ENCODE results near the gene IGF1R. TPM values are rescaled to one million over a fixed set of nuclear protein-coding genes. Genes with fewer than 3 reads are reported as not detected.

IGF1R gene
- total RNA-seq, 4 donors from 2014 or later: 39.3 to 97.4 (median 44.7) TPM

DNA sequence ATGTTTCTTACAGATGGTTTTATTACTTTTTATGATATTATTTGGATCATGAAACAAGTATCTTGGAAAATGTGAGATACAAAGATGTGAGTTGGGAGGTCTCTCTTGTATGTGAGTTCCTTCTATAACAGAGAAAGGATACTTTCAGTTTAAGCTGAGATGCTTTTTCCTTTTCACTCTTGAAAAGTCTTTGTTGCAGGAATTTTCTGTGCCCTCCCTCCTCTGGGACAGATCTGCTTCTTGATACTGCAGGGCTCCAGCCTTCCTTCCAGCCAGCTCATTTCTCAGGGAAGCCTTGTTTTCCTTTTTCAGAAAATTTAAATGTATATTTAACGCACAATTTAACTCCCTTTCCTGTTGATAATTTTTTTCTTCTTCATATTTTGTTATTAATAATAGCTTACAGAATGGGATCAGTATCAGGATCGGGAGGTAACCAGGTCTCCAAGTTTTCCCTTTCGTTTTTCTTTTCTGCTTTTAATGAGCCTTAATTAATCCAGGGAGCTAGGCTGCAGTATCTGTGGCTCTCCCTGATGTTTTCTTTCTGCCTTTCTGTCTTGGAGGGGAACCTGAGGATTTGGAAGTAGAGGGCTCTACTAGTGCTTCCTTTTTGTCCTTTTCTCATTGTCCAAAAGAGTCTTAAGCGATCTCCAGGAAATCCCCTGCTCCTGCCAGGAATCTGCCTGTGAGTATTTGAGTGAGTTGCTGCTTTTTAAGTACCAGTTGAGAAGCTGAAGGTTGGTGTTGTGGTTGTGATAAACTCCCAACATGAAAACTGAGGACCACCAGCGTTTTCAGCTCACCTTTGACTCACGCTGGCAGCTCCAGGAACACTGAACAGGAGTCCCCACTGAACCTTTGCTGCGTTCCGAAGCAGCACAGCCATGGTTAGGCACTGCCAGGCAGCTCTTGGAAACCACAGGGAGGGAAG lies 105.7 kb downstream of the IGF1R start:
- ATAC-seq (ENCODE audit: low FRiP score): peak; percentile 46
- no peak for DNase-seq (ENCODE audit: low spot score)
- TF ChIP-seq, protein P1, sequence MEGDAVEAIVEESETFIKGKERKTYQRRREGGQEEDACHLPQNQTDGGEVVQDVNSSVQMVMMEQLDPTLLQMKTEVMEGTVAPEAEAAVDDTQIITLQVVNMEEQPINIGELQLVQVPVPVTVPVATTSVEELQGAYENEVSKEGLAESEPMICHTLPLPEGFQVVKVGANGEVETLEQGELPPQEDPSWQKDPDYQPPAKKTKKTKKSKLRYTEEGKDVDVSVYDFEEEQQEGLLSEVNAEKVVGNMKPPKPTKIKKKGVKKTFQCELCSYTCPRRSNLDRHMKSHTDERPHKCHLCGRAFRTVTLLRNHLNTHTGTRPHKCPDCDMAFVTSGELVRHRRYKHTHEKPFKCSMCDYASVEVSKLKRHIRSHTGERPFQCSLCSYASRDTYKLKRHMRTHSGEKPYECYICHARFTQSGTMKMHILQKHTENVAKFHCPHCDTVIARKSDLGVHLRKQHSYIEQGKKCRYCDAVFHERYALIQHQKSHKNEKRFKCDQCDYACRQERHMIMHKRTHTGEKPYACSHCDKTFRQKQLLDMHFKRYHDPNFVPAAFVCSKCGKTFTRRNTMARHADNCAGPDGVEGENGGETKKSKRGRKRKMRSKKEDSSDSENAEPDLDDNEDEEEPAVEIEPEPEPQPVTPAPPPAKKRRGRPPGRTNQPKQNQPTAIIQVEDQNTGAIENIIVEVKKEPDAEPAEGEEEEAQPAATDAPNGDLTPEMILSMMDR (IDR thresholded peaks at IDR 0.05): no peak

DNA sequence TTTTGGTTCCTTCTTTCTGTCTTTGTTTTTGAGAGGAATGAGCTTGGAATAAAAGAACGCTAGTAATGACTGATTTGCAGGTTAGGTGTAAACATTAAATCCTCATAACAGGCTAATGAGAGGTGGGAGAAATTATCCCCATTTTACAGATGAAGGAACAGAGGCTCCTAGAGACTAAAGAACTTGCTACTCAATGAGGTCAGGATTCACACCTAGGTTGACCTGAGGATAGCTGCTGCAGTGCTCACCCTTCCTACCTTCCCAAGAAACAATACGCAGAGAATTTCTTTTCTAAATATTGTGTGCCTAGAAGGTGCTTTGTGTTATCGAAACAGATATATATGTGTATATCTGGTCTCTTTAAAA lies 106.3 kb downstream of the IGF1R start:
- DNase-seq (ENCODE audit: low spot score): no peak
- TF ChIP-seq, protein P1 (IDR thresholded peaks at IDR 0.05): no peak
- no peak for ATAC-seq (ENCODE audit: low FRiP score)

DNA sequence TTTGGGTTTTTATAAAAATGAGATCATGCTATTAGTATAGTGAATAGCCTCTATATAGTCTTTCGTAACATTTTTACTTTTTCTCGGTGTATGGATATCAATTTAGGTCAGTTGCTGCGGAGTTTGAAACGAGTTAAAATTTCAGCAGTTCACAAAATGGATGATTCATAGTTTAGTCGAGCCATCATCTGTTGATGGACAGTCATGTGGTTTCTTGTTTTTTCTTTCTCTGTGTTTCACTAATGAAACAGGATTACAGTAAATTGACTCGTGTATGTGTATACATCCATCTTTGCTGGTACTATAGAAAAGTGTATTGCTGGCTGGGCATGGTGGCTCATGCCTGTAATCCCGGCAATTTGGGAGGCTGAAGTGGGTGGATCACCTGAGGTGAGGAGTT lies 106.8 kb downstream of the IGF1R start:
- peak; percentile 41 for ATAC-seq (ENCODE audit: low FRiP score)
- no peak for DNase-seq (ENCODE audit: low spot score)
- TF ChIP-seq, protein P1 (IDR thresholded peaks at IDR 0.05): no peak

DNA sequence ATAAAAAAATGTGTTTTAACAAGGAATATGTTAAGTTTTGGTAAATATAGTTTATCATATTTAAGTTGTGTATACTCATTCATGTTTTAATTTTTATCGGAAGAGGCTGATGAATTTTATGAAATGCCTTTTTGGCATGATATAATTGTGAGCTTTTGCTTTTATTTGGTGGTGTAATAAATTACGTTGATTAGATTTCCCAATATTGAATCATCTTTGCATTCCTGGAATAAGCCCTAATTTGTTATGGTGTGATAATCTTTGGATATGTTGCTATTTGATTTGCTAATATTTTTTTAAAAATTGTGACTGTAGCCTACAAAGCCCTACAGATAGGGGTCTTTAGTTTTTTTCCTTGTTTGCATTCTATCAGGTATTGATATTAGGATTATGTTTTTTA lies 107.4 kb downstream of the IGF1R start:
- no peak for DNase-seq (ENCODE audit: low spot score)
- ATAC-seq (ENCODE audit: low FRiP score): peak; percentile 16
- TF ChIP-seq, protein P1 (IDR thresholded peaks at IDR 0.05): no peak

DNA sequence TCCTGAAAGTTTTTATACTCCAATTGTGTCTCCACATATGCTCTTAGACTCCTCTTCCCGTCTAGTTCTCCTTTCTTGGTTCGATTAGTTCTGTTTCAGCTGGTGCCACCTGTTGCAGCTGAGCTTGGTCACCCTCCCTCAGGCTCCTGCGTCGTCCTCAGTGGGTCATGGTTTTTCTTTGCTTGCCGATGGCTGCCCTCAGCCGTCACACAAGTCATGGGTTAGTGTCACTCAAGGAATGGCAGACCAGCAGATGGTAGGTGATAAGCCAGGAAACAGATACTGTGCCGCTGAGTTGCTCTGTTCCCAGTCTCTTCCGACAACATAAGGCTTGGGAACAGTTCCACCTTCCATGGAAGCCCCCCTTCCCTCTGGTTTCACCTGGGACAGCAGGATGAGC lies 109.9 kb downstream of the IGF1R start:
- ATAC-seq (ENCODE audit: low FRiP score) (no peak), DNase-seq (ENCODE audit: low spot score) (no peak)
- TF ChIP-seq, protein P1 (IDR thresholded peaks at IDR 0.05): no peak

DNA sequence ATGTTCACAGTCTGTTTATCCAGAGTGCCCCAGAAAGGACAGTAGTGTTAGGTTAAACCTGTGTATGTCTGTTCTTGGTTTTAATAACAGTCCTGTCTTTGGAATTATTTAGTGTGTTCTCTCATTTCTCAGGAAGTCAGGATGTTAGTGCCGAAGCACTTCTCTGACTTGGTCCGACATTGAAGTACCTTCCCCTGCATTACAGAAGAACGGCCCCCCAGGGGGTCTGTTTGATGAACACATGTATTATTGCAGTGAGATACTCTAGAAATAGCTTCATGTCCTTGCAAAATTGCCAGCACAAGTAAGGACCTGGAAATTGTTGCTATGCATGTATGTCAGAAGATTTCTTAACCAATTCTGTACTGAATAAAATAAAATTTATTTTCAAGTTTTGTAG lies 110.9 kb downstream of the IGF1R start:
- TF ChIP-seq, protein P1 (IDR thresholded peaks at IDR 0.05): no peak
- no peak for ATAC-seq (ENCODE audit: low FRiP score)
- no peak for DNase-seq (ENCODE audit: low spot score)

All from omental fat pad (tissue), 4 donors.